Limb (tissue), 2 donors: ENCODE results near the gene G6PD.
"Not testable (repeated sequence)": the region's sequence is repeated elsewhere in the genome, so short reads cannot be mapped to it uniquely, and the experiment has no call there.

Experiments used
- DNase-seq, 2 donors: peaks; one replicate each; pipeline ENCODE4 v3.0.0-alpha.2; 2016; ENCODE audit errors: extremely low spot score in 2 of 2

Gene G6PD

DNA sequence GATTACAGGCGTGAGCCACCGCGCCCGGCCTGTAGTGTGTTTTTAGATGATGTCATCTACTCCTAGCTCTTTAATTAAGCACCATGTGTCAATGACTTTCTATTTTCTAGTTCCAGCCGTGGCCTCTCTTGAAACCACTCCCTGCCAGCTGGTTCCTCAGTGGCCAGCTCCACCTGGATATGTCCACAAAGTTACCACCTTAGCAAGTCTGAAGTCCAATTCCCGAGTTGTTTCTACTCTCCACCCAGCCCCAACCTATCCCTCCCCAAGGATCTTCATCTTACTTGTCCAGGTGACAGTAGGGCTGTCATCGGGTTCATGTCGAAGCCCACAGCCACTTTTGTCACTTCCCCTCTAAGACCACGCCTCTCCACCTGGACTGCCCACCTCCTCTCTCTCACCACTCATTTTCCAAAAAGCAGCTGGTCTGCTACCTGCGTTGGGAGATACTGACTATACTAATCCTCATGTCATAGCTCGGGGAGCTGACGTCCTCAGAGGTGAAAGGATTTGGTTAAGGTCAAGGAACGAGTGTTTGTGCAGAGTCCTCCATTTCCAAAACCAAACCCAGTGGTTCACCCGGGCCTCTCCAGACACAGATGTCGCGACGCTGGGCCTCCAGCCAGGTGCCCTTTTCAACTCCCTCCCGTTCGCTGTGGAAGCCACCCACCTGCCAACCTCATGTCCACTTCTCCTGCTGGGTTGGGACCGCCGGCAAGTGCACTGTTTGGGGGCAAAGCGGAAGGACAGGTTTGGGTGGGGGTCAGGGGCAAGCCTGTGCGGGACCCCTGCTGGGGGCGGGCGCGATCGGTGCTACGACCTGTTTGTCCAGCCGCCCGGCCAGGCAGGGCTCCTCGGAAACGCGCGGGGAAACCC lies 31.3 kb downstream of the G6PD start:
- DNase-seq, result no peak

- DNase-seq, result no peak
Observed at GRCh38 chrX:154513716-154514115, 32.9 kb downstream of the G6PD start.

- DNase-seq, result no peak
Observed at GRCh38 chrX:154512879-154513553, 33.6 kb downstream of the G6PD start.

GRCh38 chrX:154511761-154512160 lies 34.9 kb downstream of the G6PD start:
- no peak for DNase-seq

GRCh38 chrX:154509455-154509854 lies 37.2 kb downstream of the G6PD start:
- no peak for DNase-seq

GRCh38 chrX:154508384-154508745 lies 38.3 kb downstream of the G6PD start:
- DNase-seq, result no peak

DNA sequence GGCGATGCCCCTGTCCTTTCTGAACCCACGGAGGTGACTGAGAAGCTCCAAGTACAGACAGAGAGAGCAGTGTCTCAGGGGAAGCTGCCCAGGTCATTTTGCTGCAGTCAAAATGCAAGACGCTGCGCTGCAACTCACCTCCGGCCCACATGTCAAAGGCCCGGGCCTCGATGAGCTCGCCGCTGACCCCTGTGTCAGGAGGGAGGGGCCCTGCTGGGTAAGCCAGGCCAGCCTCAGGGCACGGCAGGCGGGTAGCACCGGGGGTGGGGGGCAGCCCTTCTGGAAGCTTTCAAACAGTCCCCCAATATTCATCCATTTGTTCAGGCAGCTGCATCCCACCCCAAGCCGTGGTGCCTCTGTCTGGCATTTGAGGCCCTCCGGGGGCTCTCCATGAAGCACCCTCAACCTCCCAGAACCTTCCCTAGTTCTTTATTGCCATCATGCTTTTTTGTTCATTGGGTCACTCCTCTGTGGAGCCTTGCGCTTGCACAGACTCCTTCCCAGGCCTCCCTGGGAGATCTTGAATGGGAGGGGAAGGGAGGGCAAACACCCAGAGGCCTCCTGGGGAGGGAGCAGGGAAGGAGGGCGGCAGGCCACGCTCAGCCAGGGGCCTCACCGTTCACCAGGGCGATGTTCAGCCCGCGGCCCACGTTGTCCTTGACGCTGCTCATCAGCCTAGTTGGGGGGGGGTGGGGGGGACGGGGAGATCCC lies 38.8 kb downstream of the G6PD start:
- DNase-seq, result no peak

GRCh38 chrX:154506483-154507332 lies 39.9 kb downstream of the G6PD start:
- DNase-seq, result no peak

- no peak for DNase-seq
Observed at GRCh38 chrX:154505734-154506133, 40.9 kb downstream of the G6PD start.

GRCh38 chrX:154502989-154503388 lies 43.7 kb downstream of the G6PD start:
- no peak for DNase-seq

- no peak for DNase-seq
Observed at GRCh38 chrX:154502098-154502497, 44.5 kb downstream of the G6PD start.

DNA sequence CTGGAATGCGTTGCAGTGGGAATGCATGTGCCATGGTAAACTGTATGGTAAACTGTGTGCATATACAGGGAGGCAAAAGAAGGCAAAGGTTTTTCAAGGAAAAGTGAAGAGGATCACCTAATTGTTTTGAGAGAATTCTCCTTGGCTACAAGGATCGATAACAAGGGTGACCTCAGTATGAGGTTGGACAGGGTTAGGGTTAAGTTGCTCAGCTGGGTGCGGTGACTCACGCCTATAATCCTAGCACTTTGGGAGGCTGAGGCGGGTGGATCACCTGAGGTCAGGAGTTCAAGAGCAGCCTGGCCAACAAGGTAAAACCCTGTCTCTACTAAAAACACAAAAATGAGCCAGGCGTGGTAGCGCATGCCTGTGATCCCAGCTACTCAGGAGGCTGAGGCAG lies 45.2 kb downstream of the G6PD start:
- not testable (repeated sequence) for DNase-seq

DNA sequence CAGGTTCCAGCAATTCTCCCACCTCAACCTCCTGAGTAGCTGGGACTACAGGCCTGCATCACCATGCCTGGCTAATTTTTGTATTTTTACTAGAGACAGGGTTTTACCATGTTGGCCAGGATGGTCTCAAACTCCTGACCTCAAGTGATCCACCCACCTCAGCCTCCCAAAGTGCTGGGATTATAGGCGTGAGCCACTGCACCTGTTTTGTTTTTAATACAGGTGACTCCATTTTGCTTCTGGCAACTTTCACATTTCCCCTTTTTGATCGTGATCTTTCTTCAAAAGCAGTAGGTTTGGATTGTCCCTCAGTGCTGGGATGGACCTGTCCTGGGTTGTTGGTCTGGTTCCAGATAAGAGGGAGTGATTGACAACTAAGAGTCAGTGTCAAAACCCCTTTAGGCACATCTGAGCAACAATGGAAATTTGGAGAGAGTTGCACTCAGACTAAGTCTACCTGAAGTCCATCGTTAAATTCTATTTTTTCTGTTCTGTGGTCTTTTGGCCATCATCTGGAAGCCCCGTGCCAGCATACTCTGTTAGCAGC lies 50.0 kb downstream of the G6PD start:
- DNase-seq, result not testable (repeated sequence)

DNA sequence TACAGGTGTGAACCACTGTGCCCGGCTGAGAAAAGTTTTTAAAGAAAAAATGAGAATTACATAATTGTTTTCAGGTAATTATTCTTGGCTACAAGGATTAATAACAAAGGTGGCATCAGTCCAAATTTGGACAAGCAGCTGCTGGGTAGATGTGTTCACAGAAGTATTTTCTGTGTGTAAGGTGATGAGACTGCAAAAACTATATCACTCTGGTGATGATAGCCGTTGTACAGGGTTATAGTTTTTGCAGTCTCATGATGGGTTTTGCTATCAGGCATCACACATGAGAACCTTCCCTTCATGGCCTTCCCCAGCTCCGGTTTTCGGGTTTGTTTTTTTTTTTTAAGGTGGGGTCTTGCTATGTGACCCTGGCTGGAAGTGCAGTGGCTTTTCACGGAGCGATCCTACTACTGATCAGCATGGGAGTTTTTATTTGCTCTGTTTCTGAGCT lies 51.1 kb downstream of the G6PD start:
- no peak for DNase-seq

DNA sequence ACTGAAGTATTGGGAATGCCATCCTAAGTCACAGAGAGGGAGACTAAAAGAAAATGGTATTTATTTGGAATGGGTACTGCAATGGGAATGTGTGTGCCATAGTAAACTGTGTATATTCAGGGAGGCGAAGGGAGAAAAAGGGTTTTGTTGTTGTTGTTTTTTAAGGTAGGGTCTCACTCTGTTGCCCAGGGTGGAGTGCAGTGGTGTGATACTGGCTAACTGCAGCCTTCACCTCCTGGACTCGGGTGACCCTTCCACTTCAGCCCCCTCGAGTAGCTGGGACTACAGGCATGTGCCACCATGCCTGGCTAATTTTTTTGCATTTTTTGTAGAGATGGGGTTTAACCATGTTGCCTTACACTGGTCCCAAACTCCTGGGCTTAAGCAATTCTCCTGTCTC lies 51.9 kb downstream of the G6PD start:
- no peak for DNase-seq

DNA sequence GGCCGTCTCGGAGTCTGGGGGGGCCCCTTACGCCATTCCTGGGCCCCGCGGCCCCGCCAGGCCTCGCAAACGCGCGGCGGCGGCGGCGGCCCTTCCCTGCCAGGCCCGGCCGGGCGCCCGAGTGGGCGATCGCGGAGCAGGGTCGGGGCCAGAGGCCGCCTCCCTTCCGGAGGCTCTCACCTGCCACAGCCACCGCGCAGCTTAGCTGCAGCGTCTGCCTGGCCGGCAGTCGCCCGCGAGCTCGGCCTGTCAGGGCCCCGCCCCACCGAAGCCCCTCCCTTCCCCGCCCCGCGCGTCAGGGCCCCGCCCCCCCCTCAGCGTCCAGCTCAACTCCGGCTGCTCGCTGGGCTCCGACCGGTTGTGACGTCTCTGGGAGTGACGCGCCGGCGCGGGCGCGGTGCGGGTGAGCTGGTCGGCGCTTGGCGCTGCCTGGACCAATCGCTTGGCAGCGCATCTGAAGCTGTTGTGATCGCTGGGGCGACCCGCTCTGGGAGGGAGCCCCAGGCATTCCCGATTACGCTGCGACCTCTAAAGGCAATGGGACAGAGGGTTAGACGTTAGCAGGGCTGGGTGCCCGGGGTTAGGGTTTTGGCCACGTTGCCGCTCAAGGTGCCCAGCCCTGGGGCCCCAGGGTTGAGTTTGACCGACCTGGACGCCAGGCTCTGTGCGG lies 56.1 kb downstream of the G6PD start, which contains the start of gene SLC10A3:
Gene SLC10A3, minus strand, starts transcription at position 216 of the 670 bp plus-strand sequence. CDS start 1,689 bp downstream, outside the sequence.
- DNase-seq, result peak; percentile 80 to 92

- no peak for DNase-seq
Observed at GRCh38 chrX:154490021-154490413, 56.6 kb downstream of the G6PD start.

DNA sequence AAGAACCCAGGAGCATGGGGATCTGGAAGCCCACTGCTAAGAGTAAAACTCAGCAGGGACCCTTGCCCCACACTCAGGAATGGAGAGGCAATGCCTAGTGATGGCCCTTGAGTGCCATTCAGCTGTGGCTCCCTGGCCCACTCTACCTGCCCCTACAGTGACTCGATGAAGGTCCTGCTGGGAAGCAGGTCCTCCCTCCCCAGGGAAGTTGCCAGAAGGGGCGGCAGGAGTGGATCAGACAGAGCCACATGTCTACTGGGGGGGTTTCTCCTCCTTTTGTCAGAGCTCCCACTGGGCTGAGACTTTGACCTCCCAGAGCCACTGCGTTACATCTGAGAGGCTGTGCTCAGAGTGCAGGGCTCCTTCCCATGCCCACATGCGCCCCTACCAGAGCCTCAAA lies 57.5 kb downstream of the G6PD start:
- DNase-seq, result no peak

- no peak for DNase-seq
Observed at GRCh38 chrX:154488336-154489075, 58.1 kb downstream of the G6PD start.
